ENCODE results near the gene ZNF385B.
"Not testable (repeated sequence)": the region's sequence is repeated elsewhere in the genome, so short reads cannot be mapped to it uniquely, and the experiment has no call there.

Gene ZNF385B

DNA sequence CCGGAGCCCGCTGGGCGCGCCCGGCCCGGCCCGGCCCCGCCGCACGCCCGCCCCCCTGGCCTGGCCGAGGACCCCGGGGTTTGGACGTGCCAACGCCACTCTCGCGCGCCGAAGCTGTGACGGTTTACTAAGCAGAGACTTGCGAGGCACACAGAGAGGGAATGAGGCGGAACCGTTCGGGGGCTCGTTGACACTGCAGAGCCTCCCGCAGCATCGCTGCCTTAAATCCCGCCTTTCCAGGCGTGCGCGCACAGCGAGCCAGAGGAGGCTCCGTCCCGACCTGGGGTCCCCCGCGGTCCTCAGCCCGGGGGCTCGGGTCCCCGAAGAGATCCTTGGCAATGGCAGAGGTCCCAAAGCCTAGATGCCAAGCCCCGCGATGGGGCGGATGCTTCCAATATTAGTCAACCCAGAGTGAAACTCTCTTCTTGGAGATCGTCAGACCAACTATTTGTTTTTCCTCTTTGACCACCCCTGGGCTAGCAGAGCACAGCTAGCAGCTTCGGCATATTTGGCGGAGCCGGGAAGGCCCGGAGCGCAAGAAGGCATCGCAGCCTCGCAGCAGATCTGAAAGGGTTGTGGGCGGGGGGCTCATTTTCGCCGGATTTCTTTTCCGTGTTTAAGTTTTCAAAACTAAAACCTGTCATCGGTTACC, at the start of gene ZNF385B:
ZNF385B (minus strand) TSS at position 197 of the 652 bp plus-strand sequence.
- no peak for DNase-seq (ENCODE audit: low read depth in 1 of 2, low spot score in 1 of 2)

DNA sequence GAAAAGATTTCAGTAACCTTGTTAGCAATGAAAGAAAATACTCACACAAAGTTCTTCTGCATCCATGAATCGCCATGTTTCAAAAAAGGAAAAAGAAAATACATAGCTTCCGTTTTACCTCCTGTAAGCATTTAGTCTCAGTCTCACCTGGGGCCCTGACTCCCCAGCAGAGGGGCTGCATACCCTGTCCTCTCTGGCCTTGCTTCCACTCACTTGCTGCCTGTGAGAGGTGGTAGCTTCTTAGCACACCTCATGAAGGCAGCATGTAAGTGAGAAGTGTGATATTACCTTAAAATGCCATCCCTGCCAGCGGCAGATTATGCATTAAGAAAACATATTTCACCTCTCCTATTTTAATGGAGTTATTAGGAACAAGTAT, 49.3 kb upstream of the ZNF385B start:
- no peak for DNase-seq (ENCODE audit: low read depth in 1 of 2, low spot score in 1 of 2)

GRCh38 chr2:179909845-179910734, 48.7 kb upstream of the ZNF385B start:
- no peak for DNase-seq (ENCODE audit: low read depth in 1 of 2, low spot score in 1 of 2)

DNA sequence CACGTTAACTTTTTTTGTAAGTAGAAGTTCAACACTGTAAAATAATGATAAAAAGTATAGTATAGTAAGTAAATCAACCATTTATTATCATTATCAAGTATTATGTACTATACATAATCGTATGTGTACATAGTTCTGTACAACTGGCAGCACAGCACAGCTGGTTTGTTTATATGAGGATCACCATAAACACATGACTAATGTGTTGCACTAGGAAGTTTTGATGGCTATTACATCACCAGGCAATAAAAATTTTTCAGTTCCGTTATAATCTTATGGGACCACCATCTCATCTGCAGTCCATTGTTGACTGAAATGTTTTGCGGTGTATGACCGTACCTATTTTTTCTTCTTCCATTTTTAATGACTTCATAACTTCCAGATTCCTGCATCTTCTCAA, 39.2 kb upstream of the ZNF385B start:
- DNase-seq (ENCODE audit: low read depth in 1 of 2, low spot score in 1 of 2) = no peak

DNA sequence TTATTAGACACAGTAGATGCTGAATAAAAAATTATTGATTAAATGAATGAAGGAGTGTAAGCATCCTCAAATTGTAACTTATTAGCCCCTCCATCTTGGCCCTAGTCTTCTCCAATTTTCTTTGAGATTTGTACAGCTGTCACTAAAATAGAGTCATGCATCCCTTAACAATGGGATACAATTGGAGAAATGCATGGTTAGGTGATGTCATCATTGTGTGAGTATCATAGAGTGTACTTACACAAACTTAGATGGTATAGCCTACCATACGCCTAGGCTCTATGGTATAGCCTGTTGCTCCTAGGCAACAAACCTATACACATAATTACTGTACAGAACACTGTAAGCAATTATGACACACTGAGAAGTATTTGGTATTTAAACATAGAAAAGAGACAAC, 38.3 kb upstream of the ZNF385B start:
- no peak for DNase-seq (ENCODE audit: low read depth in 1 of 2, low spot score in 1 of 2)

DNA sequence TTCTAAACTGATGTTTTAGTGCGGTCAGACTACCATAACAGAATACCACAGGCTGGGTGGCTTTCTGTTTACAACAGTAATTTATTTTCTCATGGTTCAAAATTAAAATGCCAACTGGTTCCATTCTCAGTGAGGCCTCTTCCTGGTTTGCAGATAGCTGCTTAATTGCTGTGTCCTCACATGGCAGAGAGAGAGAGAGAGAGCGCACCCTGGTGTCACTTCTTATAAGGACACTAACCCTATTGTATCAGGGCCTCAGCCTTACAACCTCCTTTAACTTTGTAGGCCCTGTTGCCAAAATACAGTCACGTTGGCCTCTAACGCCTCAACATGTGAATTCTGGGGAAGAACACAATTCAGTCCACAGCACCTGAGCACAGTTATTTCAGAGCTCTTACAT, 37.5 kb upstream of the ZNF385B start:
- DNase-seq (ENCODE audit: low read depth in 1 of 2, low spot score in 1 of 2) = no peak

DNA sequence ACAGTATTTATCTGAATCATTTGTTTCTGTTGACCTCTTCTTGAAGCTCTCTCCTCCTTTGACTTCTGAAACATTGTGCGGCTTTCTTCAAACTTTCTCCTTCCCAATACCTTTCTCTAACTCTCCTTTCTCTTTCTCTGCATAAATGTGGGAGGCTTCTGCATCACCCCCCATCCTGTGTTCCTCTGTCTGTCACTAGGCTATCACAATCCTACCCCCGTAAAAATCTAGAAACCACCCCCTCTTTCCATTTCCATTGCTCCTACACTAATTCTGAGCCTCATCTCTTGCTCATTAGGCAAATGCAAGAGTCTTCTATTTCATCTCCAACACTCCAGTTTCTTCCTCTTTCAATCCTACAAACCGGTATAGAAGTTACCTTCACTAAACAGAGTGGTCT, 32.2 kb upstream of the ZNF385B start:
- no peak for DNase-seq (ENCODE audit: low read depth in 1 of 2, low spot score in 1 of 2)

DNA sequence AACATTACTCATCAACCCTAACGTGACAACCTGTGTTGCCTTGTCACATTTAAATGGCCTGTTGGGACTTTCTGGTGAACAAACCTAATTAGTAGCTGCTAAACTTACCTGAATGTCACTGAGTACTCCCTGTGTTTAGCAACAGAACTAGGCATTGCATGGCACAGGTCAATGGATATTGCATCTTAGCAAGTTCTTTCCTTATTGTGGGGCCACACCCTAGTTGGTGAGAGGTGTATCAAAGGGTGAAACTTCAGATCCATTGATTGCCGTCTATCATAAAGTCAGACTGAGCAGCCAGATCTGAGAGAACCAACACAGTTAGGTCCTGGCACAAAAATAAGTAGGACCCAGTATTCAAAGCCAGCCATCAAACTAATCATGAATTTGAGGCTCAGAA, 29.8 kb upstream of the ZNF385B start:
- no peak for DNase-seq (ENCODE audit: low read depth in 1 of 2, low spot score in 1 of 2)

GRCh38 chr2:179890666-179891065, 29.3 kb upstream of the ZNF385B start:
- DNase-seq (ENCODE audit: low read depth in 1 of 2, low spot score in 1 of 2) = no peak

- not testable (repeated sequence) for DNase-seq (ENCODE audit: low read depth in 1 of 2, low spot score in 1 of 2)
These were observed 27.2 kb upstream of the ZNF385B start for GRCh38 chr2:179888642-179889041.

- DNase-seq (ENCODE audit: low read depth in 1 of 2, low spot score in 1 of 2) = no peak
These were observed 22.8 kb upstream of the ZNF385B start for GRCh38 chr2:179884193-179884592.

DNA sequence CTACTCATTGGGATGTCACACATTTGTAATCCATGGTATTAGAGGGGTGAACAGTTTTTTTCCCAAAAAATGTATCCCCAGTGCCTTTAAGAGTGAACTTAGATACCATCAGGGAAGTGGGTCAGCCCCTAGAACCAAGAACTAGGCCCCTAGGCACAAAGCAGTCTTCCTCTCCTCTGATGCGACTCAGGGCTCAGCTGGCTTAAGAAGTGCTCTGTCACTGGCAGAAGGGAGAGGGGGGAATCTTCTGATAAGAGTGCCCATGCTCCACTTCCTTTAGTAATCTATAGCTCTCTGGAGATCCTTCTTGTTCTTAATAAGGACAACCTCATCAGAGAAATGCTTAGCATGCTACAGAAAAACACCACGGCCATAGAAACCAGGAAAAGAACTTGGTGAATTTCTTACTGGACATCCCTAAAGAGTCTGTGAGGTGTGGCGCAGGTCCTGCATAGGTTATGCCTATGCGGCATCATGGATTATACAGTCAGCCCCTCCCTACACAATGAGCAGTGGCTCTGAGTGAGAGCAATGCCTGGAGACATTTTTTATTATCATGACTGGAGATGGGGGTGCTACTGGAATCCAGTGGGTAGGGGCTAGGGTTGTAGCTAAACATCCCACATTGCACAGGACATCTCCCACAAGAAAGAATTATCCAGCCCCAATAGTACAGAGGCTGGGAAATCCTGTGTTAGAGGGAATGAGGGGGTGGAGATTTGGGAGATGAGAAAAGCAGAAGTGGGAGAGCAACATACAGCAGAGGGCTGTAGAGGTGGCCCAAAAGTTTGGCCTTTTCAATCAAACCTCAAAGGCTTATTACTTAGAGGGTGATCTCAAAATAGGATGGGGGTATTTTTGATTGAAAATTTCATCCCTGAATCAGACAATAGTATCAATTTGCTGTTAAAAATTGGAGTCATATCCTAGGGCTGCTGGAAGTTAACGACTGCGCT, 21.7 kb upstream of the ZNF385B start:
- no peak for DNase-seq (ENCODE audit: low read depth in 1 of 2, low spot score in 1 of 2)

DNA sequence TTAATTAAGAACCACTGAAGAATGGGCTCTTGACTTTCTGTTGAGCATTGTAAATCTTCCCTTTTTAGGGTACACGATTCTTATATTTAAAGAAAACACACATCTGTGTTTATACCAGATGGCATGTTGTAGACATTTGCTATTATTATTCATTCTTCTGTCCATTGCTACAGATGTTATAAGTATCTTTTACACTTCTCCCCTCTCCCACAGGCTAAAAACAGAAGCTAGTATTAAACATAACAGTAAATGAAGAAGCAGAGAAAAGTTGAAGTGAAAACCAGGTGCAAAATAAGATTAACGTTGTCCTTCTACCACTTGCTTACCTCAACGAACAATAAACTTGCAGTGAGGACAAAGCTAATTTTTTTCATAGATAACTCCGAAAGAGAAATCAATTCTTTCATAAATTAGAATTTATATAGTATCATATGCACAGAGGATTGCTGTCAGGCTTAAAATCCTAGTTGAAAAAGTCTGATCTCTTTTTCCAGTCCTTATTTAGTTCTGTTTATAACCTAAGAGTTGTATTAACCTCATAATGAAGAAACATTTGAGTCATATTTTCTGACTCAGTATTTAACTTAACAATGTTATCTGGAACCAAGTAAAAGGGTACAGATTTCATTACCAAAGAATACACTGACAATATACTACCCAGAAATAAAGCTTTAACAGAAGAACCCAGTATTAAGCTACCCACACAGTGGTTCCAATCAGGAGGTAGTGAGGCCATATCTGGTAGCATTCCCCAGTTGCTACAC, 16.4 kb upstream of the ZNF385B start:
- DNase-seq (ENCODE audit: low read depth in 1 of 2, low spot score in 1 of 2) = no peak

DNA sequence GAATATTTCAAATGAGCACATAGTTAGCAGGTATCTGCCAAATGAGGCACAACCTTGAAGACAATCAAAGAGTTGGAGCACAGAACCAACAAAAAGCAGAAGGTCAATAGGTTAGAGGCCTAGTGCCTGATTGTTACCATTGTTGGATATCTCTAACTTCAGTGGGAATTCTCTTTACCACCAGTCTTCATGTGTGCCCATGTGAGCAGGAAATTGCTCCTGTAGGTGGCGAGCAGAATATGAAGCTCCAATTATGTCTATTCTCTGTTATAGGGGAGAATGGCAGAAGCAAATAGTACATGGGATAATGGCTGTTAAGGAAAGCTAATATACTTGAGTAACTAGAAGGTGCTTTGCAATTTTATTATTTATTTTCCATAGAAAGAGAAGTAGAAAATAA, 14.9 kb upstream of the ZNF385B start:
- DNase-seq (ENCODE audit: low read depth in 1 of 2, low spot score in 1 of 2) = no peak

- DNase-seq (ENCODE audit: low read depth in 1 of 2, low spot score in 1 of 2) = no peak
These were observed 14.5 kb upstream of the ZNF385B start for GRCh38 chr2:179875864-179876263.

DNA sequence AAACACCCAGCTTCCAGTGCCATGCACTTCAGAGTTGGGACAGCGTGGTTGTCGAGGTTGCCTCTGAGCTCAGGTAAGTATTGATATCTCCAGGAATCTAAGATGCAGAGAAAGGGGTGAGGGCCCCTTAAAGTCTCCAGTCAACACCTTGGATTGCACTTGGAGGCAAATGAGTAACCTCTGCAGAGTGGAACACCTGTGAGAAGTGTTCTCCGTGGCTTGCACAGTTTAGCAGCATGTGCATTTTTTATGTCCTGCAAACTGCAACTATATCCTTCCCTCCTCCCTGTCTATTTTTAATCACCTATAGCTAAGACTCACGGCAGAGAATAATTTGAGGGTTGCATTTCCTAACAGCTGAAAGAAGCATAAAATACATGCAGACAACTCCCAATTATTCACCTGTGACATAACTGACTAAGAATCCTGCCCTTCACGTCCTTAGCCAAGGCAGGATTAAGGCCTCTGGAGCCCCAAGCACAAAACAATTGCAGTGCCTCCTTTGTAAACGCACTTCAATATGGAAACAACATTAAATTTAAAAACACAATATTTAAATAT, 1.6 kb upstream of the ZNF385B start:
- no peak for DNase-seq (ENCODE audit: low read depth in 1 of 2, low spot score in 1 of 2)

GRCh38 chr2:179861027-179861415, 391 bp downstream of the ZNF385B start:
- DNase-seq (ENCODE audit: low read depth in 1 of 2, low spot score in 1 of 2) = no peak

DNA sequence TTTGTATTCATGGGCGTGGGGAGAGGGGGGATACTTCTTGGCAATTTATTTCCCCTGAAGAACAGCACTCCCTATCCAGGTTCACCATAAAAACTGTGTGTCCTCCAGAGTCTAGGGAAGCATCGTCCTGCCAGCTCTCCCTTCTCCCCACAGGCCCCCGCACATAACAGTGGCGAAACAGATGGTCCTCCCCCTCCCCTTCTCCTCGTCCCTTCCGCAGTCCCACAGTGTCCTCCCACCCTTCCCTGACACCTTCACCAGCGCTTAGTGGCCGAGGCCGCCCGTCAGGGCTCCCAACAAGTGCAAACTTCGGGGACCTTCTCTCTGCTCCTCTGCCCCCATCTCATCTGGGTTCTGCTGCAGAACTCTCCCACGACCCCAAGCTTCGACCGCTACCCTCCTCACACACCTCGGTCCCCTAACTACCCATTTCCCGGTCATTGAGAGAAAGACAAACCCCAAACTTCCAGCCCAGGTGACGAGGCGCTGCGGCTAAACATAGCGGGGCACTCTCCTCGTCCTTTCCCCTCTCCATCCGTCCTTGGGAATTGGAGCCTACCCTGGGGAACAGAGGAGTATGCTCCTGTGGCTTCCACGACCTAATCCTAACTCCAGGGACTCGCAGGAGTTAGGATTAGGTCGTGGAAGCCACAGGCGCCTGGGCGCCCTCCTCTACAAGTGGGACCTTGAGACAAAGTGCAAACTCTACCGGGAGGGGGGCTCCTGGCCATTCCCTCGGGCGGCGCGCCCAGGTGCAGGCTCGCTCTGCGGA, 971 bp downstream of the ZNF385B start:
- no peak for DNase-seq (ENCODE audit: low read depth in 1 of 2, low spot score in 1 of 2)

DNA sequence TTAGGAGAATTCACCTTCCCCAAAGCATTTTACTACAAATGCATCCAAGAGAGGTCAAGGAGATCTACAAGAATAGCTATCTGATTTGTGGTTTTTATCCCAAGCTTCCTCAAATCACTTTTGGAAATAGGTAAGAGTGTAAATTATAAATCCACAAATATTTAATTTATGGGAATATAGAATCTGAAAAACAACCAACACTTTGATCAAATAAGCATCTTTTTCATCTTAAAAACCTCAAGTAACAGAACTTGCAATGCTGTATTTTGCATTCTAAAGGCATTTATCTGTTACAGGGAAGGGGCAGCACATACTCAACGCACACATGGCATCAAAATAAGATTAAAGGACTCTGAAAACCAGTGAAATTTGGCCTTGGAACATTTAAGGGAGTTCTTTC, 1.9 kb downstream of the ZNF385B start:
- DNase-seq (ENCODE audit: low read depth in 1 of 2, low spot score in 1 of 2) = no peak

GRCh38 chr2:179857236-179857635, 4.2 kb downstream of the ZNF385B start:
- DNase-seq (ENCODE audit: low read depth in 1 of 2, low spot score in 1 of 2) = no peak
